KOPT-K1 (cell line): Measurements from ENCODE around the gene IFT52.

Source experiments
- H3K27ac ChIP-seq: fragments of 200-600 bp; sonication (generic); 2 replicates; pipeline ENCODE4 v1.5.1; 2016; ENCODE audit warnings: antibody characterized with exemption, mild to moderate bottlenecking, low read depth, low read length; ENCODE audit not compliant: poor library complexity, severe bottlenecking
- H3K36me3 ChIP-seq: fragments of 200-600 bp; sonication (generic); 2 replicates; pipeline ENCODE4 v1.5.1; 2017; ENCODE audit warnings: antibody characterized with exemption, mild to moderate bottlenecking, low read length, moderate library complexity; ENCODE audit not compliant: insufficient read depth
- H3K9me3 ChIP-seq: fragments of 200-600 bp; sonication (generic); 2 replicates; pipeline ENCODE4 v1.5.1; 2017; ENCODE audit warnings: antibody characterized with exemption, low read length, mild to moderate bottlenecking; ENCODE audit not compliant: insufficient read depth, poor library complexity, severe bottlenecking

IFT52 gene

DNA sequence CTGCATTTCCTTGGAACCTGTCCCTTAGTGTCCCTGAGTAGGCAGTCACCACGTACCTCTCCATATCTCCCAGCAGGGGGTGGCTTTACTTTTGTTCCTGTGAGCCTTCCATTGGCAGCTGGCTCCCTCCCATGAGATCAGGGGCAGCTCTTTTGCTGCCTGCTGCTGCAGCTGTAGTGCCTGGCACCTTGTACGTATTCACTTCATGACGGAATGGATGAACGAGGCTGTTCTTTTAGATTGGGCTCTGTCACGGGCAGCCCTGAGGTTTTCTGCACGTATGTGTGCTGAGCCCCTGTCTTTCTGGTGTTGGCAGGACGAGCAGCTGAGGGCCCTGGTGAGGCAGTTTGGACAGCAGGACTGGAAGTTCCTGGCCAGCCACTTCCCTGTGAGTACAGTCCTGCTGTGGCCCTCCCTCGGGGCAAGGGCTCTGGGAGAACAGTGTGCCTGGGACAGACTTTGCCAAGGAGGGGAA, 90.8 kb downstream of the IFT52 start:
- peak overlapping the region; percentile 23 for H3K27ac ChIP-seq
- H3K36me3 ChIP-seq: peaks cover 90% of the 10 kb centered on the region
- H3K9me3 ChIP-seq: no peaks in the 10 kb centered on the region

DNA sequence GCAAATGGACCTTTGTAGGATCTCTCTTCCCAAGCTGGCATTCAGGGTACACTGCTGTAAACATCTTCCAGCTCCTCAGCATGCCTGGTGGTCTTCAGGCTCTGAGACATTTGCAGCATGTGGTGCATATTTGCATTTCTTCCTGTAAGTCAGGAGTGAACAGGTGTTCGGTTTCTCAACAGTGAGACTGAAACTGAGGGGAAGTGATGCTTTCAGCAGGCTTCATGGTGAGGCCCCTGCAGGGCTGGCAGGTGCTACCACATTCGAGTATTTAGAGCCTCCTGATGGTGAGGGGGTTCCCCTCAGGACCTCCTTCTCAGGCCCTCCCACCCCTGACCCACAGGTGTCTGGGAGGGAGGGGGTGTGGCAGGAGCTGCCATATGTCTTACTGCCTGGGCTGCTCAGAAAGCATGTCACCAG, 91.3 kb downstream of the IFT52 start:
- Histone ChIP-seq H3K9me3 (no peaks in the 10 kb centered on the region), H3K27ac (peak overlapping the region; percentile 23), H3K36me3 (peaks cover 90% of the 10 kb centered on the region)

DNA sequence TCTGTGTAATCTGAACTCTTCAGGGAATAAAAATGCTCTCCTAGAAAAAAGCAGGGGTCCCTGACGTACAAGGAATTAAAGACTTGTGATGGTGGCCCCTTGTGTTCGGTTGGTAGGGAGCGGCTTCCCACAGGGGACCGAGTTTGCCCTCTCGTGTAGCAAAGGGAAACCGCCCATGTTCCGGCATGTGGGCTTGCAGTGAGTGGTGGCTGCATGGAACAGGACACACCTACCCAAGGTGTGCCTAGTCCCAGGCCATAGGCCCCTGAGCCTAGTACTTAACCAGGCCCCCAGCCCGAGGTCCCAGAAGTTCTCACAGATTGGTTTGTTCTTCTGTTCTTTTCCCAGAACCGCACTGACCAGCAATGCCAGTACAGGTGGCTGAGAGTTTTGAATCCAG, 91.7 kb downstream of the IFT52 start:
- peaks cover 90% of the 10 kb centered on the region for H3K36me3 ChIP-seq
- H3K27ac ChIP-seq: no peak overlapping the region
- H3K9me3 ChIP-seq: no peaks in the 10 kb centered on the region

DNA sequence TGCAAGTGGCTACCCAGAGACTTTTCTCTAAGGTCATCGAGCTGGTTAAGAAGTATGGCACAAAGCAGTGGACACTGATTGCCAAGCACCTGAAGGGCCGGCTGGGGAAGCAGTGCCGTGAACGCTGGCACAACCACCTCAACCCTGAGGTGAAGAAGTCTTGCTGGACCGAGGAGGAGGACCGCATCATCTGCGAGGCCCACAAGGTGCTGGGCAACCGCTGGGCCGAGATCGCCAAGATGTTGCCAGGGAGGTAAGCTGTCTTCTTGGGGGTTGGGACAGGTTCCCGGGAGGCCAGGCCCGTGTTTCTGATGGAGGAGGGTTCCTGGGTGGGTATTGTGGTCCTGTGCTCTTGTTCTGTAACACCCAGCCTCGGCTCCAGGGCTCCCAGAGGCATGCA, 96.1 kb downstream of the IFT52 start:
- H3K36me3 ChIP-seq: peaks cover 96% of the 10 kb centered on the region
- H3K9me3 ChIP-seq: no peaks in the 10 kb centered on the region
- H3K27ac ChIP-seq: no peak overlapping the region

DNA sequence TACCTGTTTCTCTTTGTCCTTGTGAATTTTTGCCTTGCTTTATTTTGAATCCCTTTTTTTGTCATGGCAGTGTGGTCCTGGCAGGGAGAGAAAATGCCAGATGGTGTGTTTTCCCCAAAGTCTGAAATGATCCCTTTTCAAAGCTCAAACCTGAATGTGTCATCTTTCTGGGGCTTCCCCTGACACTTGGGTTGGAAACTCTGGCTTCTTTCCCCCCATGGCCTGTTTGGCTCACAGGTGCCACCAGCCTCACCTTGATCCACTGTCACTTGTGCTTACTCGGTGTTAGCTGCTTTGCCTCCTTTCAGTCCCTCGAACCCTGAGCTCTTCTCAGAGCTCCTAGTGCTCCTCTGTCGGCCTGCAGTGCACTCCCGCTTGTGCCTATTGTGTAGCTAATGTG, 98.4 kb downstream of the IFT52 start:
- Histone ChIP-seq H3K27ac (no peak overlapping the region), H3K36me3 (peaks cover 94% of the 10 kb centered on the region), H3K9me3 (no peaks in the 10 kb centered on the region)

DNA sequence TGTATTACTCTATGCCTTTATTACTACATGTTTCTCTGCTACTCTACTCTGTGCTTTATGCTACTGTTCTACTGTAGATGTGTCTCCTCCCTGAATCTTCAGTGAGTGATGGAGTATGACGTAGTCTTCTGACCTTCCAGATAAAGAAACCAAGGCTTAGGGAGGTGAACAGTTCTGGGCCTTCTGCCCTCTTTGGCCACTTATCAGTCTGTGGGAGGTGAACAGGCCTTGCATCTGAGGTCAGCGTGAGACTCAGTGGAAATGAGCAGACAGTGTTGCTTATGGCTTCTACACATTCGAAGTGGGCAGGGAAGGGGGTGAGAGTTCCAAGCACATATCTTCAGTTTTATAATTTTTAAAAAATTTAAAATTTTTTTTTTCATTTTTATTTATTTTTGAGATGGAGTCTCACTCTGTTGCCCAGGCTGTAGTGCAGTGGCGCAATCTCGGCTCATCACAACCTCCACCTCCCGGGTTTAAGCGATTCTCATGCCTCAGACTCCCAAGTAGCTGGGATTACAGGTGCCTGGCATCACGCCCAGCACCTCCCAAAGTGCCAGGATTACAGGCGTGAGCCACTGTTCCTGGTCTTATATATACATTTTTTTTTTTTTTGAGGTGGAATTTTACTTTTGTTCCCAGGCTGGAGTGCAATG, 100.3 kb downstream of the IFT52 start:
- Histone ChIP-seq H3K36me3 (peaks cover 97% of the 10 kb centered on the region), H3K9me3 (no peaks in the 10 kb centered on the region), H3K27ac (no peak overlapping the region)

DNA sequence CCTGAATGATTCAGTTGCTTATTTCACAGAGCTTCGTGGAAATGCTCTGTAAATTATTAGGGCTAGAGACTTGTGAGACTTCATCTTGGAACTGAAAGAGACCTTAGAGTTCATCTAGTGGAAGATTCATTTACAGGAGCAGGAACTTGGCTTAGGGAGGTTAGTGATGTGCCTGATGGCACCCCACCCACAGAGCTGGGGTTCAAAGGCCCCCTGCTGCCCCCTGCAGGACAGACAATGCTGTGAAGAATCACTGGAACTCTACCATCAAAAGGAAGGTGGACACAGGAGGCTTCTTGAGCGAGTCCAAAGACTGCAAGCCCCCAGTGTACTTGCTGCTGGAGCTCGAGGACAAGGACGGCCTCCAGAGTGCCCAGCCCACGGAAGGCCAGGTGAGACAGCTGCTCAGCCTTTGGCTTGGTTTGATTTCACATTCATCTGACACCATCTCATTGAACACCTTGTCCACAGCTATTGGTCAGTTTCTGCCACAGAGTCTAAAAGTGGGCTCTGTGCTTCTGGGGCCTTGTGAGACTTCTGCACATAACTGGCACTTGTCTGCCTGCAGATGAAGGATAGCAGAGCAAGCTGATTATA, 101.3 kb downstream of the IFT52 start:
- peaks cover 97% of the 10 kb centered on the region for H3K36me3 ChIP-seq
- H3K27ac ChIP-seq: no peak overlapping the region
- H3K9me3 ChIP-seq: no peaks in the 10 kb centered on the region

DNA sequence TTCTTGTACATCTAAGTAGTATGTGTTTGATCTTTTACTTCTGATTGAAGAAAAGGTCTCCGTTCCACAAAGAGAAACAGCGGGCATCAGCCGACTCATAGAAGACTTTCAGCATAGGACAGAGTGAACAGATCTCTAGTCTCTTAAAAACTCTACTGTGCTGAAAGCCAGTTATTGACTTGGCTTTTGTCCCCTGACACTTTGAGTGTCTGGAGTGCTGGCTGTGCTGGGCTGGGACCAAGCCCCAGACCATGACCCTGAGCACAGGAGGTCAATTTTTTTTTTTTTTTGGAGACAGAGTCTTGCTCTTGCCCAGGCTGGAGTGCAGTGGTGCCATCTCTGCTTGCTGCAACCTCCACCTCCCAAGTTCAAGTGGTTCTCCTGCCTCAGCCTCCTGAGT, 104.0 kb downstream of the IFT52 start:
- Histone ChIP-seq H3K9me3 (no peaks in the 10 kb centered on the region), H3K27ac (no peak overlapping the region), H3K36me3 (peaks cover 97% of the 10 kb centered on the region)

DNA sequence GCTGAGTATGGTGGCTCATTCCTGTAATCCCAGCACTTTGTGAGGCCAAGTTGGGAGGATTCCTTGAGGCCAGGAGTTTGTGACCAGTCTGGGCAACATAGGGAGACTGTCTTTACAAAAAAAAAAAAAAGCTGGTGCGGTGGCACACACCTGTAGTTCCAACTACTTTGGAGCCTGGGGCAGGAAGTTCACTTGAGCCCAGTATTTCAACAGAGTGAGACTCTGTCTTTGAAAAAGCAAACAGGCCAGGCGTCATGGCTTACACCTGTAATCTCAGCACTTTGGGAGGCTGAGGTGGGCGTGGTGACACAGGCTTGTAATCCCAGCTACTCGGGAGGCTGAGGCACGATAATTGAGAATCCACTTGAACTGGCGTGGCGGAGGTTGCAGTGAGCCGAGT, 104.8 kb downstream of the IFT52 start:
- no peak overlapping the region for H3K27ac ChIP-seq
- H3K9me3 ChIP-seq: no peaks in the 10 kb centered on the region
- H3K36me3 ChIP-seq: peaks cover 97% of the 10 kb centered on the region
